HEK293 (cell line): ENCODE results near the gene TRIP4.

Source experiments
- EGR2 ChIP-seq: fragments of 450-650 bp; formaldehyde crosslinking; IDR thresholded peaks from 2 replicates; pipeline ENCODE4 v1.5.1; 2016; ENCODE audit warnings: low read depth, missing biosample characterization, missing genetic modification characterization
- GLI2 ChIP-seq: fragments of 450-650 bp; formaldehyde crosslinking; IDR thresholded peaks from 2 replicates; pipeline ENCODE4; 2017; ENCODE audit warnings: missing biosample characterization, missing genetic modification characterization, low read depth, borderline replicate concordance
- MYNN ChIP-seq: fragments of 450-650 bp; formaldehyde crosslinking; IDR thresholded peaks from 2 replicates; pipeline ENCODE4 v1.5.1; 2016; ENCODE audit warnings: missing biosample characterization, missing genetic modification characterization, borderline replicate concordance
- OSR2 ChIP-seq: fragments of 450-650 bp; formaldehyde crosslinking; IDR thresholded peaks from 2 replicates; pipeline ENCODE4 v1.5.1; 2016; ENCODE audit warnings: missing biosample characterization, missing genetic modification characterization
- PBX3 ChIP-seq: sonication (generic); formaldehyde crosslinking; IDR thresholded peaks from 2 replicates; pipeline ENCODE4 v1.8.1; 2022; ENCODE audit warnings: mild to moderate bottlenecking, moderate library complexity, missing genetic modification reagents
- PRDM1 ChIP-seq: fragments of 450-650 bp; formaldehyde crosslinking; IDR thresholded peaks from 2 replicates; pipeline ENCODE4; 2016; ENCODE audit warnings: missing biosample characterization, missing genetic modification characterization
- RBAK ChIP-seq: fragments of 450-650 bp; formaldehyde crosslinking; IDR thresholded peaks from 2 replicates; pipeline ENCODE4 v1.5.1; 2016; ENCODE audit warnings: missing biosample characterization, missing genetic modification characterization
- SP2 ChIP-seq: fragments of 450-650 bp; formaldehyde crosslinking; IDR thresholded peaks from 2 replicates; pipeline ENCODE4 v1.5.1; 2016; ENCODE audit warnings: missing biosample characterization, missing genetic modification characterization
- SP7 ChIP-seq: fragments of 450-650 bp; formaldehyde crosslinking; IDR thresholded peaks from 2 replicates; pipeline ENCODE4 v1.5.1; 2016; ENCODE audit warnings: missing biosample characterization, missing genetic modification characterization
- YY2 ChIP-seq: fragments of 450-650 bp; formaldehyde crosslinking; IDR thresholded peaks from 2 replicates; pipeline ENCODE4 v1.5.1; 2016; ENCODE audit warnings: missing biosample characterization, missing genetic modification characterization
- ZBTB21 ChIP-seq: fragments of 450-650 bp; formaldehyde crosslinking; IDR thresholded peaks from 2 replicates; pipeline ENCODE4 v1.5.1; 2017; ENCODE audit warnings: missing biosample characterization, missing genetic modification characterization
- ZBTB44 ChIP-seq: fragments of 450-650 bp; IDR thresholded peaks from 2 replicates; pipeline ENCODE4 v1.5.1; 2018; ENCODE audit warnings: missing biosample characterization, mild to moderate bottlenecking, missing genetic modification characterization
- ZFP69B ChIP-seq: fragments of 450-650 bp; formaldehyde crosslinking; IDR thresholded peaks from 2 replicates; pipeline ENCODE4 v1.5.1; 2016; ENCODE audit warnings: missing biosample characterization, missing genetic modification characterization
- ZNF148 ChIP-seq: fragments of 450-650 bp; formaldehyde crosslinking; IDR thresholded peaks from 2 replicates; pipeline ENCODE4 v1.5.0; 2017; ENCODE audit warnings: missing biosample characterization, missing genetic modification characterization, borderline replicate concordance
- ZNF266 ChIP-seq: fragments of 450-650 bp; formaldehyde crosslinking; IDR thresholded peaks from 2 replicates; pipeline ENCODE4 v1.5.1; 2016; ENCODE audit warnings: missing biosample characterization, missing genetic modification characterization, low read depth
- ZNF391 ChIP-seq: fragments of 450-650 bp; formaldehyde crosslinking; IDR thresholded peaks from 2 replicates; pipeline ENCODE4 v1.5.1; 2016; ENCODE audit warnings: low read depth, missing biosample characterization, missing genetic modification characterization, borderline replicate concordance
- ZNF394 ChIP-seq: fragments of 450-650 bp; formaldehyde crosslinking; IDR thresholded peaks from 2 replicates; pipeline ENCODE4 v1.5.1; 2016; ENCODE audit warnings: missing biosample characterization, missing genetic modification characterization, mild to moderate bottlenecking, moderate library complexity, borderline replicate concordance
- ZNF529 ChIP-seq: fragments of 450-650 bp; formaldehyde crosslinking; IDR thresholded peaks from 2 replicates; pipeline ENCODE4 v1.5.1; 2017; ENCODE audit warnings: missing genetic modification characterization, missing biosample characterization; ENCODE audit not compliant: insufficient replicate concordance
- ZNF629 ChIP-seq: fragments of 450-650 bp; formaldehyde crosslinking; IDR thresholded peaks from 2 replicates; pipeline ENCODE4 v1.5.1; 2017; ENCODE audit warnings: missing biosample characterization, missing genetic modification characterization
- ZNF785 ChIP-seq: fragments of 450-650 bp; formaldehyde crosslinking; IDR thresholded peaks from 2 replicates; pipeline ENCODE4 v1.5.1; 2016; ENCODE audit warnings: missing biosample characterization, missing genetic modification characterization
- ZNF792 ChIP-seq: fragments of 450-650 bp; formaldehyde crosslinking; IDR thresholded peaks from 2 replicates; pipeline ENCODE4 v1.5.1; 2016; ENCODE audit warnings: missing biosample characterization, missing genetic modification characterization
- ZNF843 ChIP-seq: fragments of 450-650 bp; formaldehyde crosslinking; IDR thresholded peaks from 2 replicates; pipeline ENCODE4 v1.5.1; 2016; ENCODE audit warnings: missing biosample characterization, missing genetic modification characterization
- ZSCAN30 ChIP-seq: fragments of 450-650 bp; IDR thresholded peaks from 2 replicates; pipeline ENCODE4 v1.5.1; 2018; ENCODE audit warnings: missing biosample characterization, mild to moderate bottlenecking, missing genetic modification characterization, moderate library complexity
- TF ChIP-seq, protein P1 (sequence below): fragments of 450-650 bp; formaldehyde crosslinking; IDR thresholded peaks from 2 replicates; pipeline ENCODE4 v1.5.1; 2016; ENCODE audit warnings: missing biosample characterization, missing genetic modification characterization
- TF ChIP-seq, protein P2 (sequence below): fragments of 450-650 bp; formaldehyde crosslinking; IDR thresholded peaks from 2 replicates; pipeline ENCODE4 v1.5.1; 2017; ENCODE audit warnings: missing biosample characterization, missing genetic modification characterization
- TF ChIP-seq, protein P3 (sequence below): fragments of 450-650 bp; formaldehyde crosslinking; IDR thresholded peaks from 2 replicates; pipeline ENCODE4 v1.5.1; 2016; ENCODE audit warnings: missing biosample characterization, missing genetic modification characterization

Gene TRIP4

DNA sequence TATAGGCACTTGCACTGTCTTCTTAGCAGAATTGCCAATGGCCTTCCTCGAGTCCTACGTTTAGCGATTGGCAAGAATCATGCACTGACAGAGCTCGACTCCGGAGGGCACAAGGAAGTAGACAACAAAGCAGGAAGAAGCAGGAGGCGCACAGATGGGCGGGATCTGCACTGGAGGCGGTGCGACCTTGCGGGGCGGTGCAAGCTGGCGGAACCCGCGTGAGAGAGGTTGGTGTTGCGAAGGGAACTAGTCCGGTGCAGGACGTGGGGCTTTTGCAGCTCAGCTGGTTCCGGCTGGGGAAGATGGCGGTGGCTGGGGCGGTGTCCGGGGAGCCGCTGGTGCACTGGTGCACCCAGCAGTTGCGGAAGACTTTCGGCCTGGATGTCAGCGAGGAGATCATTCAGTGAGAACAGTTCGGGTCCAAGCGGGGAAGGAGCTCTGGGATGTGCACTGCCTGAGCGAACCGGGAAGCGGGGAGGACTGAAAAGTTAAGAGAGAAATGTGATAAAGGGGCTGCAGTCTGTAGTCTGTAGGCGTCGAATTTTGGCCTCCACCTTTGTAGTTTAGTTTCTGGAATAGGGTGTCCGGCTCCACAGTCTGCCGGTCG lies at the start of gene TRIP4 (continued):
- TF ChIP-seq ZNF391 (tag by site-specific recombination) (peak; percentile 99), ZNF529 (tag by site-specific recombination) (no peak), ZSCAN30 (tag by site-specific recombination) (peak; percentile 98), ZNF629 (peak; percentile 88), ZNF266 (tag by site-specific recombination) (no peak), YY2 (peak; percentile 98), MYNN (tag by site-specific recombination) (peak; percentile 84), ZNF843 (peak; percentile 87), ZNF785 (peak; percentile 92), ZBTB21 (tag by site-specific recombination) (peak; percentile 75), ZBTB44 (tag by site-specific recombination) (peak; percentile 76; the same call in 1 of the 2 replicates), ZNF792 (tag by site-specific recombination) (no peak; the same call in 1 of the 2 replicates), ZNF148 (peak; percentile 93; the same call in 1 of the 2 replicates), EGR2 (tag by site-specific recombination) (peak; percentile 79), SP7 (tag by site-specific recombination) (peak; percentile 96), SP2 (tag by site-specific recombination) (peak; percentile 95), PBX3 (CRISPR knock-in tag) (peak; percentile 70; the same call in 1 of the 2 replicates), GLI2 (tag by site-specific recombination) (no peak), RBAK (no peak), ZFP69B (tag by site-specific recombination) (peak; percentile 93), ZNF394 (peak; percentile 94), OSR2 (tag by site-specific recombination) (peak; percentile 23; the same call in 1 of the 2 replicates), PRDM1 (tag by site-specific recombination) (peak; percentile 33; the same call in 1 of the 2 replicates)
- TF ChIP-seq, protein P1, sequence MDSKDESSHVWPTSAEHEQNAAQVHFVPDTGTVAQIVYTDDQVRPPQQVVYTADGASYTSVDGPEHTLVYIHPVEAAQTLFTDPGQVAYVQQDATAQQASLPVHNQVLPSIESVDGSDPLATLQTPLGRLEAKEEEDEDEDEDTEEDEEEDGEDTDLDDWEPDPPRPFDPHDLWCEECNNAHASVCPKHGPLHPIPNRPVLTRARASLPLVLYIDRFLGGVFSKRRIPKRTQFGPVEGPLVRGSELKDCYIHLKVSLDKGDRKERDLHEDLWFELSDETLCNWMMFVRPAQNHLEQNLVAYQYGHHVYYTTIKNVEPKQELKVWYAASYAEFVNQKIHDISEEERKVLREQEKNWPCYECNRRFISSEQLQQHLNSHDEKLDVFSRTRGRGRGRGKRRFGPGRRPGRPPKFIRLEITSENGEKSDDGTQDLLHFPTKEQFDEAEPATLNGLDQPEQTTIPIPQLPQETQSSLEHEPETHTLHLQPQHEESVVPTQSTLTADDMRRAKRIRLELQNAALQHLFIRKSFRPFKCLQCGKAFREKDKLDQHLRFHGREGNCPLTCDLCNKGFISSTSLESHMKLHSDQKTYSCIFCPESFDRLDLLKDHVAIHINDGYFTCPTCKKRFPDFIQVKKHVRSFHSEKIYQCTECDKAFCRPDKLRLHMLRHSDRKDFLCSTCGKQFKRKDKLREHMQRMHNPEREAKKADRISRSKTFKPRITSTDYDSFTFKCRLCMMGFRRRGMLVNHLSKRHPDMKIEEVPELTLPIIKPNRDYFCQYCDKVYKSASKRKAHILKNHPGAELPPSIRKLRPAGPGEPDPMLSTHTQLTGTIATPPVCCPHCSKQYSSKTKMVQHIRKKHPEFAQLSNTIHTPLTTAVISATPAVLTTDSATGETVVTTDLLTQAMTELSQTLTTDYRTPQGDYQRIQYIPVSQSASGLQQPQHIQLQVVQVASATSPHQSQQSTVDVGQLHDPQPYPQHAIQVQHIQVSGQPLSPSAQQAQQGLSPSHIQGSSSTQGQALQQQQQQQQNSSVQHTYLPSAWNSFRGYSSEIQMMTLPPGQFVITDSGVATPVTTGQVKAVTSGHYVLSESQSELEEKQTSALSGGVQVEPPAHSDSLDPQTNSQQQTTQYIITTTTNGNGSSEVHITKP (tag by site-specific recombination), result peak; percentile 80
- TF ChIP-seq, protein P2, sequence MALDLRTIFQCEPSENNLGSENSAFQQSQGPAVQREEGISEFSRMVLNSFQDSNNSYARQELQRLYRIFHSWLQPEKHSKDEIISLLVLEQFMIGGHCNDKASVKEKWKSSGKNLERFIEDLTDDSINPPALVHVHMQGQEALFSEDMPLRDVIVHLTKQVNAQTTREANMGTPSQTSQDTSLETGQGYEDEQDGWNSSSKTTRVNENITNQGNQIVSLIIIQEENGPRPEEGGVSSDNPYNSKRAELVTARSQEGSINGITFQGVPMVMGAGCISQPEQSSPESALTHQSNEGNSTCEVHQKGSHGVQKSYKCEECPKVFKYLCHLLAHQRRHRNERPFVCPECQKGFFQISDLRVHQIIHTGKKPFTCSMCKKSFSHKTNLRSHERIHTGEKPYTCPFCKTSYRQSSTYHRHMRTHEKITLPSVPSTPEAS, result peak; percentile 77
- TF ChIP-seq, protein P3, sequence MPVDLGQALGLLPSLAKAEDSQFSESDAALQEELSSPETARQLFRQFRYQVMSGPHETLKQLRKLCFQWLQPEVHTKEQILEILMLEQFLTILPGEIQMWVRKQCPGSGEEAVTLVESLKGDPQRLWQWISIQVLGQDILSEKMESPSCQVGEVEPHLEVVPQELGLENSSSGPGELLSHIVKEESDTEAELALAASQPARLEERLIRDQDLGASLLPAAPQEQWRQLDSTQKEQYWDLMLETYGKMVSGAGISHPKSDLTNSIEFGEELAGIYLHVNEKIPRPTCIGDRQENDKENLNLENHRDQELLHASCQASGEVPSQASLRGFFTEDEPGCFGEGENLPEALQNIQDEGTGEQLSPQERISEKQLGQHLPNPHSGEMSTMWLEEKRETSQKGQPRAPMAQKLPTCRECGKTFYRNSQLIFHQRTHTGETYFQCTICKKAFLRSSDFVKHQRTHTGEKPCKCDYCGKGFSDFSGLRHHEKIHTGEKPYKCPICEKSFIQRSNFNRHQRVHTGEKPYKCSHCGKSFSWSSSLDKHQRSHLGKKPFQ, result no peak
